C4-2B (cell line): Measurements from ENCODE around the gene ZNF883.

Experiments used
- CTCF ChIP-seq: fragments of 450-650 bp; conservative IDR thresholded peaks from 2 replicates; pipeline ENCODE4 v1.5.1; 2017; ENCODE audit warnings: mild to moderate bottlenecking
- ZFX ChIP-seq: fragments of 450-650 bp; IDR thresholded peaks from 2 replicates; pipeline ENCODE4 v1.6.1; 2017

- TF ChIP-seq CTCF (no peak), ZFX (no peak)
Measured at GRCh38 chr9:112933696-112934095, 78.3 kb downstream of the ZNF883 start.
